GM23338 (cell line): ENCODE measurements around the gene QKI. TPM values are rescaled to one million over a fixed set of nuclear protein-coding genes. Genes with fewer than 3 reads are reported as not detected.

Experiments used
- ATAC-seq: fragments of 200-7000 bp; cut with Tn5 transposase; 3 replicates; pipeline ENCODE4 v1.9.1; 2020
- DNase-seq: peaks from one replicate; pipeline ENCODE4 v3.0.0-alpha.2; 2015; ENCODE audit warnings: low spot score
- H2AFZ ChIP-seq: fragments of 200-600 bp; sonication (generic); 2 replicates; pipeline ENCODE4 v1.8.0; 2016; ENCODE audit warnings: antibody characterized with exemption, mild to moderate bottlenecking, moderate library complexity
- H3F3A ChIP-seq: fragments of 200-600 bp; sonication (generic); replicated peaks from 2 replicates; pipeline ENCODE4 v1.8.0; 2017; ENCODE audit warnings: antibody characterized with exemption, mixed run types, low read depth
- H3K27ac ChIP-seq: fragments of 200-600 bp; sonication (generic); 2 replicates; pipeline ENCODE4 v1.6.1; 2016; ENCODE audit warnings: low read depth
- H3K27me3 ChIP-seq: fragments of 200-600 bp; sonication (generic); 2 replicates; pipeline ENCODE4 v1.8.0; 2016; ENCODE audit warnings: mild to moderate bottlenecking, mixed run types, moderate library complexity; ENCODE audit not compliant: insufficient read depth
- H3K36me3 ChIP-seq: fragments of 200-600 bp; sonication (generic); 2 replicates; pipeline ENCODE4 v1.8.0; 2016; ENCODE audit warnings: mild to moderate bottlenecking; ENCODE audit not compliant: insufficient read depth
- H3K4me1 ChIP-seq: fragments of 200-600 bp; sonication (generic); 2 replicates; pipeline ENCODE4 v1.8.0; 2016; ENCODE audit warnings: mild to moderate bottlenecking, moderate library complexity; ENCODE audit not compliant: insufficient read depth
- H3K4me2 ChIP-seq: fragments of 200-600 bp; sonication (generic); 2 replicates; pipeline ENCODE4 v1.7.1; 2017; ENCODE audit warnings: mixed run types
- H3K4me3 ChIP-seq: fragments of 200-600 bp; sonication (generic); 2 replicates; pipeline ENCODE4 v1.6.1; 2016; ENCODE audit warnings: mixed run types
- H3K79me2 ChIP-seq: fragments of 200-600 bp; sonication (generic); replicated peaks from 2 replicates; pipeline ENCODE4 v1.8.0; 2017; ENCODE audit warnings: mild to moderate bottlenecking; ENCODE audit not compliant: insufficient read depth
- H3K9me2 ChIP-seq: fragments of 200-600 bp; sonication (generic); 2 replicates; pipeline ENCODE4 v1.8.0; 2017; ENCODE audit not compliant: insufficient read depth
- H4K20me1 ChIP-seq: fragments of 200-600 bp; sonication (generic); replicated peaks from 2 replicates; pipeline ENCODE4 v1.8.0; 2017; ENCODE audit warnings: mild to moderate bottlenecking; ENCODE audit not compliant: insufficient read depth
- H3K27ac Mint-ChIP-seq: 2 replicates; pipeline ENCODE4 v1.8.0; 2020; ENCODE audit warnings: inconsistent platforms, mild to moderate bottlenecking, moderate library complexity, mixed read lengths
- H3K27me3 Mint-ChIP-seq: 3 replicates; pipeline ENCODE4 v1.8.0; 2022; ENCODE audit warnings: low read depth, mild to moderate bottlenecking, moderate library complexity, mixed read lengths, inconsistent platforms; ENCODE audit not compliant: insufficient read depth, poor library complexity
- H3K36me3 Mint-ChIP-seq: 3 replicates; pipeline ENCODE4 v1.8.0; 2021; ENCODE audit warnings: low read depth, mild to moderate bottlenecking, inconsistent platforms, moderate library complexity, mixed read lengths
- H3K4me1 Mint-ChIP-seq: 3 replicates; pipeline ENCODE4 v1.8.0; 2020; ENCODE audit warnings: mild to moderate bottlenecking, inconsistent platforms, mixed read lengths
- H3K4me3 Mint-ChIP-seq: 3 replicates; pipeline ENCODE4 v1.8.0; 2021; ENCODE audit warnings: moderate library complexity, mild to moderate bottlenecking, inconsistent platforms, mixed read lengths
- H3K9me3 Mint-ChIP-seq: 3 replicates; pipeline ENCODE4 v1.8.0; 2020; ENCODE audit warnings: moderate library complexity, mild to moderate bottlenecking, inconsistent platforms, mixed read lengths
- CREB1 ChIP-seq: fragments of 250-450 bp; sonication (Bioruptor Pico); IDR thresholded peaks from 2 replicates; pipeline ENCODE4 v1.5.0; 2020; ENCODE audit warnings: low read depth, mild to moderate bottlenecking, moderate library complexity
- EZH2 ChIP-seq: fragments of 200-600 bp; sonication (generic); IDR thresholded peaks from one replicate; pipeline ENCODE4 v1.8.0; 2017; ENCODE audit warnings: antibody characterized with exemption, mild to moderate bottlenecking, low read depth; ENCODE audit not compliant: unreplicated experiment
- EZH2phosphoT487 ChIP-seq: fragments of 200-600 bp; sonication (generic); IDR thresholded peaks from one replicate; pipeline ENCODE4 v1.8.1; 2018; ENCODE audit warnings: antibody characterized with exemption; ENCODE audit not compliant: unreplicated experiment
- JUNB ChIP-seq: IDR thresholded peaks from one replicate; pipeline ENCODE4 v1.6.1; 2016; ENCODE audit warnings: antibody characterized with exemption; ENCODE audit not compliant: unreplicated experiment
- NANOG ChIP-seq: IDR thresholded peaks from 2 replicates; pipeline ENCODE4 v1.6.1; 2016; ENCODE audit warnings: antibody characterized with exemption, borderline replicate concordance
- POLR2AphosphoS5 ChIP-seq: IDR thresholded peaks from 2 replicates; pipeline ENCODE4 v1.6.1; 2016; ENCODE audit warnings: antibody characterized with exemption, low read depth
- STAT1 ChIP-seq: IDR thresholded peaks from one replicate; pipeline ENCODE4 v1.6.1; 2016; ENCODE audit warnings: antibody characterized with exemption; ENCODE audit not compliant: unreplicated experiment
- ZNF114 ChIP-seq: fragments of 250-450 bp; sonication (Bioruptor Pico); IDR thresholded peaks from 2 replicates; pipeline ENCODE4 v1.5.0; 2020; ENCODE audit warnings: mild to moderate bottlenecking, moderate library complexity
- ZNF331 ChIP-seq: fragments of 250-450 bp; sonication (Bioruptor Pico); IDR thresholded peaks from 2 replicates; pipeline ENCODE4 v1.5.0; 2020; ENCODE audit warnings: low read depth, mild to moderate bottlenecking, moderate library complexity
- polyA plus RNA-seq: library from polyadenylated mRNA; unstranded; fragments of >200 nt; fragmentation: Nextera tagmentation; extraction: Ambion mirVana; gene quantifications from 2 replicates; pipeline ENCODE4 v1.2.1, GENCODE V29; 2016
- total RNA-seq: library from RNA; depleted of rRNA; stranded (reverse); fragments of >200 nt; shearing (Covaris generic); gene quantifications from 2 replicates; pipeline ENCODE4 v1.2.3, GENCODE V29; 2014
- TF ChIP-seq, protein P1 (sequence below): fragments of 250-450 bp; sonication (Bioruptor Pico); IDR thresholded peaks from 2 replicates; pipeline ENCODE4 v1.5.0; 2020; ENCODE audit warnings: mild to moderate bottlenecking, moderate library complexity
- TF ChIP-seq, protein P2 (sequence below): IDR thresholded peaks from one replicate; pipeline ENCODE4 v1.6.1; 2018; ENCODE audit warnings: antibody characterized with exemption; ENCODE audit not compliant: unreplicated experiment
- TF ChIP-seq, protein P3 (sequence below), 2 experiments: fragments of 200-600 bp in 1 of 2; sonication (generic) in 1 of 2; conservative IDR thresholded peaks; 2 replicates each; pipeline versions ENCODE4 v1.5.1 to v1.6.1; 2016 to 2017; ENCODE audit warnings: antibody characterized with exemption in 2 of 2, low read depth in 2 of 2, mild to moderate bottlenecking in 2 of 2, moderate library complexity in 1 of 2
- TF ChIP-seq, protein P4 (sequence below): IDR thresholded peaks from 2 replicates; pipeline ENCODE4 v1.6.1; 2016; ENCODE audit warnings: antibody characterized with exemption

The QKI gene
- total and polyA plus RNA-seq, 2 experiments from 2014 or later, result 60.8 to 159 TPM

DNA sequence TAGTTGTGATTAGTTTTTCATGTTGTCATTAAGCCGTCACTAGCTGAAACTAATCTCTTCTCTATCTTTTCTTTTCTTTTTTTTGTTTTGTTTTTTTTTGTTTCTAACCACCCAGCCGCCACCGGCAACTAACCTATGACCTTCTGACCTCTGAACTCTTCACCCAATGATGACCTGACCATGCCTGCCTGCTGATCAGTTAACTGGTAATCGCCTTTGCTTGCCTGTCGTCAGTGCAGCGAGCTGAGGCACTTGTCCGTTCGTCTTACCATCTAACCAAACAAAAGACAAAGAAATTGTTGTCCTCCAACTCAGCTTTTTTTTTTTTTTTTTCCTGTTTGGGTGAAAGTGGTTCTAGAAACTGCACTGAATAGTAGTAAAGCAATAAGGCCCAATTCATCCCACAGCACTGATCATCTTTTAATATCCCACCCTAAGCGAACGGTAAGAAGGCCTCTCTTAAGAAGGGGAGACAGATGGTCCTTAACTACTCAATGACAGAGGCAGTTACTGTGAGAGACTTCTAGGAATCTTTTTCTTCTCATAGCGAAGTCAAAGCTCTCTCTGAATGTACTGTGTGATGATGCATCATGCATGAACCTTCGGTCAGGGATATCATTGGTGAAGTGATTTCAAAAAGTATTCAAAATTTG, 156.2 kb downstream of the QKI start:
- Mint-ChIP-seq H3K36me3 (peaks cover 12% of the 10 kb centered on the region; the same call in 2 of the 3 replicates), H3K4me1 (peaks cover 40% of the 10 kb centered on the region), H3K9me3 (no peaks in the 10 kb centered on the region), H3K4me3 (no peak overlapping the region), H3K27me3 (peaks cover 8% of the 10 kb centered on the region), H3K27ac (peak overlapping the region; percentile 9; the same call in 1 of the 2 replicates)
- TF ChIP-seq, protein P1, sequence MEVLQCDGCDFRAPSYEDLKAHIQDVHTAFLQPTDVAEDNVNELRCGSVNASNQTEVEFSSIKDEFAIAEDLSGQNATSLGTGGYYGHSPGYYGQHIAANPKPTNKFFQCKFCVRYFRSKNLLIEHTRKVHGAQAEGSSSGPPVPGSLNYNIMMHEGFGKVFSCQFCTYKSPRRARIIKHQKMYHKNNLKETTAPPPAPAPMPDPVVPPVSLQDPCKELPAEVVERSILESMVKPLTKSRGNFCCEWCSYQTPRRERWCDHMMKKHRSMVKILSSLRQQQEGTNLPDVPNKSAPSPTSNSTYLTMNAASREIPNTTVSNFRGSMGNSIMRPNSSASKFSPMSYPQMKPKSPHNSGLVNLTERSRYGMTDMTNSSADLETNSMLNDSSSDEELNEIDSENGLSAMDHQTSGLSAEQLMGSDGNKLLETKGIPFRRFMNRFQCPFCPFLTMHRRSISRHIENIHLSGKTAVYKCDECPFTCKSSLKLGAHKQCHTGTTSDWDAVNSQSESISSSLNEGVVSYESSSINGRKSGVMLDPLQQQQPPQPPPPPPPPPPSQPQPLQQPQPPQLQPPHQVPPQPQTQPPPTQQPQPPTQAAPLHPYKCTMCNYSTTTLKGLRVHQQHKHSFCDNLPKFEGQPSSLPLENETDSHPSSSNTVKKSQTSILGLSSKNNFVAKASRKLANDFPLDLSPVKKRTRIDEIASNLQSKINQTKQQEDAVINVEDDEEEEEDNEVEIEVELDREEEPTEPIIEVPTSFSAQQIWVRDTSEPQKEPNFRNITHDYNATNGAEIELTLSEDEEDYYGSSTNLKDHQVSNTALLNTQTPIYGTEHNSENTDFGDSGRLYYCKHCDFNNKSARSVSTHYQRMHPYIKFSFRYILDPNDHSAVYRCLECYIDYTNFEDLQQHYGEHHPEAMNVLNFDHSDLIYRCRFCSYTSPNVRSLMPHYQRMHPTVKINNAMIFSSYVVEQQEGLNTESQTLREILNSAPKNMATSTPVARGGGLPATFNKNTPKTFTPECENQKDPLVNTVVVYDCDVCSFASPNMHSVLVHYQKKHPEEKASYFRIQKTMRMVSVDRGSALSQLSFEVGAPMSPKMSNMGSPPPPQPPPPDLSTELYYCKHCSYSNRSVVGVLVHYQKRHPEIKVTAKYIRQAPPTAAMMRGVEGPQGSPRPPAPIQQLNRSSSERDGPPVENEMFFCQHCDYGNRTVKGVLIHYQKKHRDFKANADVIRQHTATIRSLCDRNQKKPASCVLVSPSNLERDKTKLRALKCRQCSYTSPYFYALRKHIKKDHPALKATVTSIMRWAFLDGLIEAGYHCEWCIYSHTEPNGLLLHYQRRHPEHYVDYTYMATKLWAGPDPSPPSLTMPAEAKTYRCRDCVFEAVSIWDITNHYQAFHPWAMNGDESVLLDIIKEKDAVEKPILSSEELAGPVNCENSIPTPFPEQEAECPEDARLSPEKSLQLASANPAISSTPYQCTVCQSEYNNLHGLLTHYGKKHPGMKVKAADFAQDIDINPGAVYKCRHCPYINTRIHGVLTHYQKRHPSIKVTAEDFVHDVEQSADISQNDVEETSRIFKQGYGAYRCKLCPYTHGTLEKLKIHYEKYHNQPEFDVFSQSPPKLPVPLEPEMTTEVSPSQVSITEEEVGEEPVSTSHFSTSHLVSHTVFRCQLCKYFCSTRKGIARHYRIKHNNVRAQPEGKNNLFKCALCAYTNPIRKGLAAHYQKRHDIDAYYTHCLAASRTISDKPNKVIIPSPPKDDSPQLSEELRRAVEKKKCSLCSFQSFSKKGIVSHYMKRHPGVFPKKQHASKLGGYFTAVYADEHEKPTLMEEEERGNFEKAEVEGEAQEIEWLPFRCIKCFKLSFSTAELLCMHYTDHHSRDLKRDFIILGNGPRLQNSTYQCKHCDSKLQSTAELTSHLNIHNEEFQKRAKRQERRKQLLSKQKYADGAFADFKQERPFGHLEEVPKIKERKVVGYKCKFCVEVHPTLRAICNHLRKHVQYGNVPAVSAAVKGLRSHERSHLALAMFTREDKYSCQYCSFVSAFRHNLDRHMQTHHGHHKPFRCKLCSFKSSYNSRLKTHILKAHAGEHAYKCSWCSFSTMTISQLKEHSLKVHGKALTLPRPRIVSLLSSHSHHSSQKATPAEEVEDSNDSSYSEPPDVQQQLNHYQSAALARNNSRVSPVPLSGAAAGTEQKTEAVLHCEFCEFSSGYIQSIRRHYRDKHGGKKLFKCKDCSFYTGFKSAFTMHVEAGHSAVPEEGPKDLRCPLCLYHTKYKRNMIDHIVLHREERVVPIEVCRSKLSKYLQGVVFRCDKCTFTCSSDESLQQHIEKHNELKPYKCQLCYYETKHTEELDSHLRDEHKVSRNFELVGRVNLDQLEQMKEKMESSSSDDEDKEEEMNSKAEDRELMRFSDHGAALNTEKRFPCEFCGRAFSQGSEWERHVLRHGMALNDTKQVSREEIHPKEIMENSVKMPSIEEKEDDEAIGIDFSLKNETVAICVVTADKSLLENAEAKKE, result no peak
- TF ChIP-seq EZH2phosphoT487 (no peak), ZNF331 (no peak), EZH2 (no peak), CREB1 (CRISPR knock-in tag) (no peak), STAT1 (no peak), NANOG (no peak), POLR2AphosphoS5 (no peak), ZNF114 (no peak), JUNB (no peak)
- TF ChIP-seq, protein P2, sequence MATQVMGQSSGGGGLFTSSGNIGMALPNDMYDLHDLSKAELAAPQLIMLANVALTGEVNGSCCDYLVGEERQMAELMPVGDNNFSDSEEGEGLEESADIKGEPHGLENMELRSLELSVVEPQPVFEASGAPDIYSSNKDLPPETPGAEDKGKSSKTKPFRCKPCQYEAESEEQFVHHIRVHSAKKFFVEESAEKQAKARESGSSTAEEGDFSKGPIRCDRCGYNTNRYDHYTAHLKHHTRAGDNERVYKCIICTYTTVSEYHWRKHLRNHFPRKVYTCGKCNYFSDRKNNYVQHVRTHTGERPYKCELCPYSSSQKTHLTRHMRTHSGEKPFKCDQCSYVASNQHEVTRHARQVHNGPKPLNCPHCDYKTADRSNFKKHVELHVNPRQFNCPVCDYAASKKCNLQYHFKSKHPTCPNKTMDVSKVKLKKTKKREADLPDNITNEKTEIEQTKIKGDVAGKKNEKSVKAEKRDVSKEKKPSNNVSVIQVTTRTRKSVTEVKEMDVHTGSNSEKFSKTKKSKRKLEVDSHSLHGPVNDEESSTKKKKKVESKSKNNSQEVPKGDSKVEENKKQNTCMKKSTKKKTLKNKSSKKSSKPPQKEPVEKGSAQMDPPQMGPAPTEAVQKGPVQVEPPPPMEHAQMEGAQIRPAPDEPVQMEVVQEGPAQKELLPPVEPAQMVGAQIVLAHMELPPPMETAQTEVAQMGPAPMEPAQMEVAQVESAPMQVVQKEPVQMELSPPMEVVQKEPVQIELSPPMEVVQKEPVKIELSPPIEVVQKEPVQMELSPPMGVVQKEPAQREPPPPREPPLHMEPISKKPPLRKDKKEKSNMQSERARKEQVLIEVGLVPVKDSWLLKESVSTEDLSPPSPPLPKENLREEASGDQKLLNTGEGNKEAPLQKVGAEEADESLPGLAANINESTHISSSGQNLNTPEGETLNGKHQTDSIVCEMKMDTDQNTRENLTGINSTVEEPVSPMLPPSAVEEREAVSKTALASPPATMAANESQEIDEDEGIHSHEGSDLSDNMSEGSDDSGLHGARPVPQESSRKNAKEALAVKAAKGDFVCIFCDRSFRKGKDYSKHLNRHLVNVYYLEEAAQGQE, result no peak
- TF ChIP-seq, protein P3, sequence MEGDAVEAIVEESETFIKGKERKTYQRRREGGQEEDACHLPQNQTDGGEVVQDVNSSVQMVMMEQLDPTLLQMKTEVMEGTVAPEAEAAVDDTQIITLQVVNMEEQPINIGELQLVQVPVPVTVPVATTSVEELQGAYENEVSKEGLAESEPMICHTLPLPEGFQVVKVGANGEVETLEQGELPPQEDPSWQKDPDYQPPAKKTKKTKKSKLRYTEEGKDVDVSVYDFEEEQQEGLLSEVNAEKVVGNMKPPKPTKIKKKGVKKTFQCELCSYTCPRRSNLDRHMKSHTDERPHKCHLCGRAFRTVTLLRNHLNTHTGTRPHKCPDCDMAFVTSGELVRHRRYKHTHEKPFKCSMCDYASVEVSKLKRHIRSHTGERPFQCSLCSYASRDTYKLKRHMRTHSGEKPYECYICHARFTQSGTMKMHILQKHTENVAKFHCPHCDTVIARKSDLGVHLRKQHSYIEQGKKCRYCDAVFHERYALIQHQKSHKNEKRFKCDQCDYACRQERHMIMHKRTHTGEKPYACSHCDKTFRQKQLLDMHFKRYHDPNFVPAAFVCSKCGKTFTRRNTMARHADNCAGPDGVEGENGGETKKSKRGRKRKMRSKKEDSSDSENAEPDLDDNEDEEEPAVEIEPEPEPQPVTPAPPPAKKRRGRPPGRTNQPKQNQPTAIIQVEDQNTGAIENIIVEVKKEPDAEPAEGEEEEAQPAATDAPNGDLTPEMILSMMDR (conservative IDR thresholded peaks at IDR 0.05; ENCODE audit: low read depth in 2 of 2), result no peak
- TF ChIP-seq, protein P4, sequence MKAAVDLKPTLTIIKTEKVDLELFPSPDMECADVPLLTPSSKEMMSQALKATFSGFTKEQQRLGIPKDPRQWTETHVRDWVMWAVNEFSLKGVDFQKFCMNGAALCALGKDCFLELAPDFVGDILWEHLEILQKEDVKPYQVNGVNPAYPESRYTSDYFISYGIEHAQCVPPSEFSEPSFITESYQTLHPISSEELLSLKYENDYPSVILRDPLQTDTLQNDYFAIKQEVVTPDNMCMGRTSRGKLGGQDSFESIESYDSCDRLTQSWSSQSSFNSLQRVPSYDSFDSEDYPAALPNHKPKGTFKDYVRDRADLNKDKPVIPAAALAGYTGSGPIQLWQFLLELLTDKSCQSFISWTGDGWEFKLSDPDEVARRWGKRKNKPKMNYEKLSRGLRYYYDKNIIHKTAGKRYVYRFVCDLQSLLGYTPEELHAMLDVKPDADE, result no peak
- DNase-seq (no peak), ATAC-seq (no peak)
- Histone ChIP-seq H3K27me3 (no peaks in the 10 kb centered on the region), H3K36me3 (no peaks in the 10 kb centered on the region), H3K4me2 (no peak overlapping the region), H3K9me2 (no peaks in the 10 kb centered on the region), H3K4me3 (no peak overlapping the region), H4K20me1 (no peaks in the 10 kb centered on the region), H3K79me2 (0 out of 2 replicates have a peak, but pooled peaks cover 8% of the 10 kb centered on the region), H3K27ac (no peak overlapping the region), H2AFZ (no peak overlapping the region), H3K4me1 (peaks cover 29% of the 10 kb centered on the region), H3F3A (no peaks in the 10 kb centered on the region)
